ENCODE measurements around the gene KCNK16. TPM values are rescaled to one million over a fixed set of nuclear protein-coding genes. Genes with fewer than 3 reads are reported as not detected.

Gene KCNK16
- total and polyA plus RNA-seq, 2 of the 13 experiments (the other 11 are each of a cell fraction or from before 2014, with no cell fraction given) = not detected

DNA sequence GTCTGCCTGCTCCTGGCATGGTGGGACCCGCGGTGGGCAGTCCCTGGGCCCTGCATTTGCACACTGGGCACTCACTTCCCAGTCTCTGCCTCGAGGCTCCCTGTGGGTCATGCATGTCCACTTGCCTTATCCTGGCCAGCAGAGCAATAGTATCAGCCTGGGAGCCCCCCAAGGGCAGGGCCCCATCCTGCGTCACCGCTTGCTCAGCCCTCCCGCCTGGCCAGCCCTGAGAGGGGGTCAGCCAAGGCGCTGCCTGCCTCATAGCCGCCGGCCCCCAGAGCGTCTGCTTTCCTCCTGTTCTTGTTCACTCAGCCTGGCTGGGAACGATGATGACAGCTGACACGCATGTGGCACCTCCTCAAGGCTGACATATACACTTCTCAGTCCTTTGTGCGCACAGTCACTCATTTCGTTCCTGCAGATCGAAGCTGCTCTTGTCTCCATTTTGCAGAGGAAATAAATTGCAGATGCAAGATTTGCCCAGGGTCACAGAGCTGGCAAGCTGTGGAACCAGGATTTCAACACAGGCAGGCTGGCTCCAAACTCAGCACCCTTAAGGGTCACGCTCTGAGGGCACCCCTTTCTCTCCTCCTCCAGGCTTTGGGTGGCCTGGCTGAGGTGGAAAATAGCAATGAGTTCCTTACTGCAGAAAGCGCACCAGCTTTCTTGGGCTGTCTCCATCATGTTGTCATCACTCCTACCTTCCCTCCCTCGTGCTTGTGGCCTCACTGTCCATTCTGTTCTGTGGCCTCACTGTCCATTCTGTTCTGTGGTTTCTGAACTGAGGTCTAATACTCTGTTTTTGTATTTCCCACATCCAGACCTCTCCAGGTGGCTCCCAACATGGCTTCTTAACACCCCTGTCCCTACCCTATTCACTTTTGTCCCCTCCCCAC, 25.5 kb downstream of the KCNK16 start:
- ChIA-PET CTCF (ENCODE audit: low intra/inter-chr PET ratio, low total read pairs) (no interaction called here), POLR2A (no interaction called here)
- H3K4me1 ChIP-seq (ENCODE audit: insufficient read depth, low read length) = peaks cover 14% of the 10 kb centered on the region
- WGBS (ENCODE audit: low lambda C conversion rate) = 64% methylated on average over 18 of the region's 18 CpGs
- H3K27ac ChIP-seq (ENCODE audit: extremely low read length, insufficient read depth, low read length) = no peak overlapping the region
- H3K4me3 ChIP-seq (replicated peaks in 1 of 3; ENCODE audit: insufficient read depth in 1 of 3, low read depth in 2 of 3, low read length in 3 of 3) = no peak overlapping the region
- ATAC-seq (no peak), FAIRE-seq (no peak), DNase-seq (ENCODE audit: low spot score) (no peak)
- no peaks in the 10 kb centered on the region for H3K9me3 ChIP-seq (ENCODE audit: low read length)
- H3K9ac ChIP-seq (ENCODE audit: insufficient read depth, low read depth, low read length) = no peak overlapping the region
- no peaks in the 10 kb centered on the region for H3K79me2 ChIP-seq (ENCODE audit: insufficient read depth, low read length)
- H4K20me1 ChIP-seq (ENCODE audit: insufficient read depth, low read length) = no peaks in the 10 kb centered on the region
- no peak for TF ChIP-seq HNF4A (CRISPR knock-in tag; IDR thresholded peaks at IDR 0.05)
- H3K4me2 ChIP-seq (ENCODE audit: low read depth, low read length) = no peak overlapping the region
- H2AFZ ChIP-seq (ENCODE audit: low read length) = no peak overlapping the region
- no TSS peak for BruUV-seq (replicated peaks)
- in situ Hi-C loops (cut with HindIII; ENCODE audit: extremely low pct_ligation_motif_present, low pct_unique_long_range_greater_than_20kb) = no loop called here
- H3K27me3 ChIP-seq (ENCODE audit: control insufficient read depth in 1 of 2, insufficient read depth in 2 of 2, low read length in 2 of 2) = peaks cover 0 to 9% of the 10 kb centered on the region in 2 experiments; a peak in 1 of 5 replicates
- H3K36me3 ChIP-seq (replicated peaks in 1 of 2; ENCODE audit: control insufficient read depth in 1 of 2, insufficient read depth in 2 of 2, low read length in 2 of 2) = no peaks in the 10 kb centered on the region
- intact Hi-C loops (cut with micrococcal nuclease; ENCODE audit: unreplicated experiment) = no loop called here

DNA sequence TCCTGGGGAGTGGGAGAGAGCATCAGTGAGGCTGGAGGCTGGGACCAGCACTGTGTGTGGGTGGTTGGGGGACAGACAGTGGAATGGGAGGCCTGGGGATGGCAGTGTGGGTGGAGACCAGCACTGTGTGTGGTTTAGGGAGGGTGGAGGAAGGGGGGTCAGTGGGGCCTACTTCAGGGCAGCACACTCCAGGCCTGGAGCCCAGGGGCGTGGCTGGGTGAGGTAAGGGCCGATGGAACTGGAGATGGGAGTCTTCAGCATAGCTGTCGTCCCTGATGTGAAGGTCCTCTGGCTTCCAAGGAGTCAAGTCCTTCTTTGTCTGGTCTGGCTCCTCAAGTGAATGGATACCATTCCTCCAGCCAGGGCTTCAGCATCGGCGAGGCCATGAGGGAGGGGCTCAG, 26.9 kb downstream of the KCNK16 start:
- Histone ChIP-seq H3K4me1 (ENCODE audit: insufficient read depth, low read length) (peaks cover 14% of the 10 kb centered on the region), H3K27me3 (ENCODE audit: control insufficient read depth in 1 of 2, insufficient read depth in 2 of 2, low read length in 2 of 2) (peaks cover 0 to 9% of the 10 kb centered on the region in 2 experiments; a peak in 1 of 5 replicates), H3K79me2 (ENCODE audit: insufficient read depth, low read length) (no peaks in the 10 kb centered on the region), H3K4me3 (replicated peaks in 1 of 3; ENCODE audit: insufficient read depth in 1 of 3, low read depth in 2 of 3, low read length in 3 of 3) (no peak overlapping the region), H3K9ac (ENCODE audit: insufficient read depth, low read depth, low read length) (no peak overlapping the region), H4K20me1 (ENCODE audit: insufficient read depth, low read length) (no peaks in the 10 kb centered on the region), H3K9me3 (ENCODE audit: low read length) (no peaks in the 10 kb centered on the region), H3K36me3 (replicated peaks in 1 of 2; ENCODE audit: control insufficient read depth in 1 of 2, insufficient read depth in 2 of 2, low read length in 2 of 2) (no peaks in the 10 kb centered on the region), H3K4me2 (ENCODE audit: low read depth, low read length) (no peak overlapping the region), H2AFZ (ENCODE audit: low read length) (no peak overlapping the region), H3K27ac (ENCODE audit: extremely low read length, insufficient read depth, low read length) (no peak overlapping the region)
- POLR2A ChIA-PET = no interaction called here
- WGBS (ENCODE audit: low lambda C conversion rate) = 47% methylated on average over 4 of the region's 5 CpGs
- DNase-seq (ENCODE audit: low spot score) (no peak), FAIRE-seq (no peak), ATAC-seq (no peak)
- intact Hi-C loops (cut with micrococcal nuclease; ENCODE audit: unreplicated experiment) = no loop called here
- CTCF ChIA-PET (ENCODE audit: low intra/inter-chr PET ratio, low total read pairs) = no interaction called here
- no TSS peak for BruUV-seq (replicated peaks)
- in situ Hi-C loops (cut with HindIII; ENCODE audit: extremely low pct_ligation_motif_present, low pct_unique_long_range_greater_than_20kb) = no loop called here
- TF ChIP-seq ISL2 (CRISPR knock-in tag; IDR thresholded peaks at IDR 0.05) (no peak), ZSCAN25 (CRISPR knock-in tag; IDR thresholded peaks at IDR 0.05) (no peak), ZNF792 (CRISPR knock-in tag; IDR thresholded peaks at IDR 0.05) (no peak), HOXA9 (CRISPR knock-in tag; IDR thresholded peaks at IDR 0.05; ENCODE audit: borderline replicate concordance) (no peak), ZNF562 (CRISPR knock-in tag; IDR thresholded peaks at IDR 0.05; ENCODE audit: borderline replicate concordance) (no peak), DPF2 (CRISPR knock-in tag; IDR thresholded peaks at IDR 0.05; ENCODE audit: borderline replicate concordance, low read depth) (no peak), ZNF501 (CRISPR knock-in tag; IDR thresholded peaks at IDR 0.05) (no peak), FOXA3 (CRISPR knock-in tag; IDR thresholded peaks at IDR 0.05) (no peak), SSRP1 (CRISPR knock-in tag; IDR thresholded peaks at IDR 0.05) (no peak), ZNF253 (CRISPR knock-in tag; IDR thresholded peaks at IDR 0.05; ENCODE audit: borderline replicate concordance) (no peak), ASH2L (IDR thresholded peaks at IDR 0.05; ENCODE audit: insufficient read length, low read depth, low read length) (no peak), ZNF557 (CRISPR knock-in tag; IDR thresholded peaks at IDR 0.05) (no peak), GATAD1 (CRISPR knock-in tag; IDR thresholded peaks at IDR 0.05) (no peak)
- TF ChIP-seq, protein P1, sequence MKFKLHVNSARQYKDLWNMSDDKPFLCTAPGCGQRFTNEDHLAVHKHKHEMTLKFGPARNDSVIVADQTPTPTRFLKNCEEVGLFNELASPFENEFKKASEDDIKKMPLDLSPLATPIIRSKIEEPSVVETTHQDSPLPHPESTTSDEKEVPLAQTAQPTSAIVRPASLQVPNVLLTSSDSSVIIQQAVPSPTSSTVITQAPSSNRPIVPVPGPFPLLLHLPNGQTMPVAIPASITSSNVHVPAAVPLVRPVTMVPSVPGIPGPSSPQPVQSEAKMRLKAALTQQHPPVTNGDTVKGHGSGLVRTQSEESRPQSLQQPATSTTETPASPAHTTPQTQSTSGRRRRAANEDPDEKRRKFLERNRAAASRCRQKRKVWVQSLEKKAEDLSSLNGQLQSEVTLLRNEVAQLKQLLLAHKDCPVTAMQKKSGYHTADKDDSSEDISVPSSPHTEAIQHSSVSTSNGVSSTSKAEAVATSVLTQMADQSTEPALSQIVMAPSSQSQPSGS (CRISPR knock-in tag; IDR thresholded peaks at IDR 0.05) = no peak
- TF ChIP-seq, protein P2, sequence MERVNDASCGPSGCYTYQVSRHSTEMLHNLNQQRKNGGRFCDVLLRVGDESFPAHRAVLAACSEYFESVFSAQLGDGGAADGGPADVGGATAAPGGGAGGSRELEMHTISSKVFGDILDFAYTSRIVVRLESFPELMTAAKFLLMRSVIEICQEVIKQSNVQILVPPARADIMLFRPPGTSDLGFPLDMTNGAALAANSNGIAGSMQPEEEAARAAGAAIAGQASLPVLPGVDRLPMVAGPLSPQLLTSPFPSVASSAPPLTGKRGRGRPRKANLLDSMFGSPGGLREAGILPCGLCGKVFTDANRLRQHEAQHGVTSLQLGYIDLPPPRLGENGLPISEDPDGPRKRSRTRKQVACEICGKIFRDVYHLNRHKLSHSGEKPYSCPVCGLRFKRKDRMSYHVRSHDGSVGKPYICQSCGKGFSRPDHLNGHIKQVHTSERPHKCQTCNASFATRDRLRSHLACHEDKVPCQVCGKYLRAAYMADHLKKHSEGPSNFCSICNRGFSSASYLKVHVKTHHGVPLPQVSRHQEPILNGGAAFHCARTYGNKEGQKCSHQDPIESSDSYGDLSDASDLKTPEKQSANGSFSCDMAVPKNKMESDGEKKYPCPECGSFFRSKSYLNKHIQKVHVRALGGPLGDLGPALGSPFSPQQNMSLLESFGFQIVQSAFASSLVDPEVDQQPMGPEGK (CRISPR knock-in tag; IDR thresholded peaks at IDR 0.05) = no peak

Measured in HepG2 (cell line).